ENCODE data around the gene RNF149.

RNF149 gene

DNA sequence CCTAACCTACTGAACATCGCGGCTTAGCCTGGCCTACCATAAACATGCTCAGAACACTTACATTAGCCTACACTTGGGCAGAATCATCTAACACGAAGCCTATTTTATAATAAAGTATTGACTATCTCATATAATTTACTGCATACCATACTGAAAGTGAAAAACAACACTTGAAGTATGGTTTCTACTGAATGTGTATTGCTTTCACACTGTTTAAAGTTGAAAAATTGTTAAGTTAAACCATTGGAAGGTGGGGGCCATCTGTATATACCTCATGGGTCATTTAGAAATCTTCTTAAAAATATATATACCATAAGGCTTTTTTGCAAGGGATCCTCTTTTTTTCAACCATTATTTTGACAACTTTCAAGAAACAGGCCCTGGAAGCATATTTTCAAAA, 16.5 kb downstream of the RNF149 start:
- Mint-ChIP-seq H3K36me3 (ENCODE audit: low read depth) (peaks cover 30% of the 10 kb centered on the region), H3K27me3 (ENCODE audit: low read depth) (no peaks in the 10 kb centered on the region), H3K27ac (no peak overlapping the region), H3K9me3 (no peaks in the 10 kb centered on the region), H3K4me3 (no peak overlapping the region), H3K4me1 (peaks cover 4% of the 10 kb centered on the region)
- TF ChIP-seq, protein P1, sequence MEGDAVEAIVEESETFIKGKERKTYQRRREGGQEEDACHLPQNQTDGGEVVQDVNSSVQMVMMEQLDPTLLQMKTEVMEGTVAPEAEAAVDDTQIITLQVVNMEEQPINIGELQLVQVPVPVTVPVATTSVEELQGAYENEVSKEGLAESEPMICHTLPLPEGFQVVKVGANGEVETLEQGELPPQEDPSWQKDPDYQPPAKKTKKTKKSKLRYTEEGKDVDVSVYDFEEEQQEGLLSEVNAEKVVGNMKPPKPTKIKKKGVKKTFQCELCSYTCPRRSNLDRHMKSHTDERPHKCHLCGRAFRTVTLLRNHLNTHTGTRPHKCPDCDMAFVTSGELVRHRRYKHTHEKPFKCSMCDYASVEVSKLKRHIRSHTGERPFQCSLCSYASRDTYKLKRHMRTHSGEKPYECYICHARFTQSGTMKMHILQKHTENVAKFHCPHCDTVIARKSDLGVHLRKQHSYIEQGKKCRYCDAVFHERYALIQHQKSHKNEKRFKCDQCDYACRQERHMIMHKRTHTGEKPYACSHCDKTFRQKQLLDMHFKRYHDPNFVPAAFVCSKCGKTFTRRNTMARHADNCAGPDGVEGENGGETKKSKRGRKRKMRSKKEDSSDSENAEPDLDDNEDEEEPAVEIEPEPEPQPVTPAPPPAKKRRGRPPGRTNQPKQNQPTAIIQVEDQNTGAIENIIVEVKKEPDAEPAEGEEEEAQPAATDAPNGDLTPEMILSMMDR (IDR thresholded peaks at IDR 0.05; ENCODE audit: unreplicated experiment in 3 of 3): no peak

DNA sequence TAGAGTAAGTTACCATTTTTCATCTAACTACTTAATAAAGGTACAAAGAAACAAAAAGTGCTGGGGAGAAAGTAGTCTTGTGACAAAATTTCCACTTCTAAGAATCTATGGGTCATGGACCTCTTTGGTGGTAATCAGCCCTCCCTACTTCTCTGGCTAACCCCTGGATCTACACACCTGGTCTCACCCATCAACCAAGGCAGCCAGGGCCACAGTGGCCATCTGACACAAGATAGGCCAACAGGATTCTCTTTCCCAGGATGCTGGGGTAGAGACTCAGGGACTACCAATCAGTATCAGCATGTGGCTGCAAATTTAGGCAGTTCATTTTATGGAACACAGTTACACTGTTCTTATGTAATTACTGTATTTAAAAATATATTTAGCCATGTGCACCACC, 17.8 kb downstream of the RNF149 start:
- Mint-ChIP-seq H3K9me3 (no peaks in the 10 kb centered on the region), H3K27ac (no peak overlapping the region)
- TF ChIP-seq, protein P1 (IDR thresholded peaks at IDR 0.05; ENCODE audit: unreplicated experiment in 3 of 3): no peak

DNA sequence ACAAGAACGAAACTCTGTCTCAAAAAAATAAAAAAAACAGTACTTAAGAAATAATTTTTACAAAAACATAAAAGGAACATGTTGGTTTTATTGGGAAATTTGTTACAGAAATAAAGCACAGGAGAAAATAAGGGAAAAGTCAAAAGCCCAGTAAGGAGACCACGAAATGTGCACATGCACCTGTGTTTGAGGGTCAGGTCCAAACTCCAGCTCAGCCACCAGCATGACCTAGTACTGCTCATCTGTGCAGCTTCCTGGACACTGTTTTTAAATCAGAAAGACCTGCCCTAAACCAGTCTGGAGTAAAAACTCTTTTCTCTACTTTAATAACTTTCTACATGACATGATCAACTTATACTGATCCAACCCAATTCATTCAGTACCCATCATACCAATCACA, 21.2 kb downstream of the RNF149 start:
- no peaks in the 10 kb centered on the region for H3K27me3 Mint-ChIP-seq (ENCODE audit: low read depth)
- no peak overlapping the region for H3K27ac Mint-ChIP-seq
- H3K4me1 Mint-ChIP-seq: peaks cover 11% of the 10 kb centered on the region
- no peak overlapping the region for H3K4me3 Mint-ChIP-seq
- TF ChIP-seq, protein P1 (IDR thresholded peaks at IDR 0.05; ENCODE audit: unreplicated experiment in 3 of 3): no peak
- H3K36me3 Mint-ChIP-seq (ENCODE audit: low read depth): peaks cover 52% of the 10 kb centered on the region
- H3K9me3 Mint-ChIP-seq: no peaks in the 10 kb centered on the region

More for the DNA sequence above, 17.8 kb downstream of the RNF149 start:
- Mint-ChIP-seq H3K27me3 (ENCODE audit: low read depth) (no peaks in the 10 kb centered on the region), H3K4me1 (peaks cover 5% of the 10 kb centered on the region), H3K36me3 (ENCODE audit: low read depth) (peaks cover 40% of the 10 kb centered on the region), H3K4me3 (no peak overlapping the region)

DNA sequence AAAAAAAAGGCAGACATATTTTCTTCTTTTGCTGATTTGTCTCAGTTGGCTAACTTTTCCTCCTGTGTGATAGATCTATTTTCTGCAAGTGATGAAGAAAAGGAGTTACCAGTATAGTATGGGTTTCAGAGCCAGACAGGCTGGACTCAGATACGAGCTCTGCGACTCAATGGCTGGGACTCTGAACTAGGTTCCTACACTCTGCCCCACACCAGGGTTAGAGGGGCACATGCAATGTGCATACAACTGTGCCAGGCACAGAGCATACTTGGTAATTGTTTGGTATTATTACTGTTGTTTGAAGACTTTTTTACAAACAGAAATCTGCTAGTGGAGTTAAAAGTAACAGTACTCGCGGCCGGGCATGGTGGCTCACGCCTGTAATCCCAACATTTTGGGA, 21.8 kb downstream of the RNF149 start:
- Mint-ChIP-seq H3K4me1 (peaks cover 11% of the 10 kb centered on the region), H3K4me3 (no peak overlapping the region), H3K9me3 (no peaks in the 10 kb centered on the region), H3K36me3 (ENCODE audit: low read depth) (peaks cover 55% of the 10 kb centered on the region), H3K27ac (no peak overlapping the region), H3K27me3 (ENCODE audit: low read depth) (no peaks in the 10 kb centered on the region)
- TF ChIP-seq, protein P1 (IDR thresholded peaks at IDR 0.05; ENCODE audit: unreplicated experiment in 3 of 3): no peak

DNA sequence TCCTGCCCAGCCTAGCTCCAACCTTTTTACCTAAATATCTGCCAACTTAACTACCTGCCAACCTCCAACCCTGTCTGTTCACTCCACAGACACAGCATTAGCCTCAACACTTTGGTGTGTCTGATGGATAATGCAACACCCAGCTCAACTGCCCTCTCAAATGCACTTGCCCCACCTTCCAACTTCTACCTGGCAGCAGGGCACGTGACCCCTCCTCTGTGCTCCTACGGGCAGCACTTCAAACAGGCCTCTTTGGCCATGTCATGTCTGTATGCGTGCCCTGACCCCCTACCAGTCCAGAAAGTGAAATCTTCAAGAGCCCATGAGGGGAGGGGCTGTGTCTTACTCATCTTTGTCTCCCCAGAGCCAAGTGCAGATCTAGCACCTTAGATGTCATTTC, 25.5 kb downstream of the RNF149 start:
- Mint-ChIP-seq H3K9me3 (no peaks in the 10 kb centered on the region), H3K4me1 (peaks cover 11% of the 10 kb centered on the region), H3K4me3 (no peak overlapping the region), H3K27ac (no peak overlapping the region), H3K27me3 (ENCODE audit: low read depth) (no peaks in the 10 kb centered on the region), H3K36me3 (ENCODE audit: low read depth) (peaks cover 77% of the 10 kb centered on the region)
- TF ChIP-seq, protein P1 (IDR thresholded peaks at IDR 0.05; ENCODE audit: unreplicated experiment in 3 of 3): no peak

DNA sequence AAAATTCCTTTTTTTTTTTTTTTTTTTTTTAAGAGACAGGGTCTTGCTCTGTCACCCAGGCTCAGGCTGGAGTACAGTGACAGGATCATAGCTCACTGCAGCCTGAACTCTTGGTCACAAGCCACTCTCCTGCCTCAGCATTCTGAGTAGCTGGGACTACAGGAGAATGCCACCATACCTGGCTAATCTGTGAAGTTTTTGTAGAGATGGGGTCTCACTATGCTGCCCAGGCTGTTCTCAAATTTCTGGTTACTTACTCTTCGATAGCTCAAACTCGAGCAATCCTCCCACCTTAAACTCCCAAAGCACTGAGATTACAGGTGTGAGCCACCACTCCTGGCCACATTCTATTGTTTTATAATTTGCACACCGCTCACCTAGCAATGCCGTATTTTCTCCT, 27.0 kb downstream of the RNF149 start:
- Mint-ChIP-seq H3K36me3 (ENCODE audit: low read depth) (peaks cover 73% of the 10 kb centered on the region), H3K27ac (no peak overlapping the region), H3K4me1 (peaks cover 11% of the 10 kb centered on the region), H3K9me3 (no peaks in the 10 kb centered on the region), H3K27me3 (ENCODE audit: low read depth) (no peaks in the 10 kb centered on the region), H3K4me3 (no peak overlapping the region)
- TF ChIP-seq, protein P1 (IDR thresholded peaks at IDR 0.05; ENCODE audit: unreplicated experiment in 3 of 3): no peak

Measured in nephron (organoid).